Measurements from ENCODE around the gene MISP3.

- TF ChIP-seq RAD21 (IDR thresholded peaks at IDR 0.05; ENCODE audit: low read depth) = no peak
- no peak for TF ChIP-seq CEBPB (IDR thresholded peaks at IDR 0.05)
- TF ChIP-seq REST (IDR thresholded peaks at IDR 0.05; ENCODE audit: low read depth) = no peak
- no peak for TF ChIP-seq USF1 (IDR thresholded peaks at IDR 0.05)
- no peak for TF ChIP-seq YY1 (IDR thresholded peaks at IDR 0.05; ENCODE audit: low read depth)
- TF ChIP-seq CREB1 (IDR thresholded peaks at IDR 0.05; ENCODE audit: low read depth) = no peak
- TF ChIP-seq NFIC (IDR thresholded peaks at IDR 0.05) = no peak
- TF ChIP-seq EP300 (IDR thresholded peaks at IDR 0.05; ENCODE audit: borderline replicate concordance) = no peak
These were observed 40.3 kb downstream of the MISP3 start for GRCh38 chr19:14112809-14113385.
